Glutamatergic neuron (in vitro differentiated cells): ENCODE data around the gene NCBP2L. TPM values are rescaled to one million over a fixed set of nuclear protein-coding genes. Genes with fewer than 3 reads are reported as not detected.

Source experiments
- DNase-seq: peaks from one replicate; pipeline ENCODE4 v3.0.0; 2022
- H3K27ac Mint-ChIP-seq: one replicate; pipeline ENCODE4 v1.8.0; 2020; ENCODE audit warnings: mild to moderate bottlenecking, mixed read lengths, inconsistent platforms; ENCODE audit not compliant: unreplicated experiment
- H3K27me3 Mint-ChIP-seq: one replicate; pipeline ENCODE4 v1.8.0; 2020; ENCODE audit warnings: mild to moderate bottlenecking, moderate library complexity, mixed read lengths, inconsistent platforms; ENCODE audit not compliant: unreplicated experiment
- H3K36me3 Mint-ChIP-seq: one replicate; pipeline ENCODE4 v1.8.0; 2020; ENCODE audit warnings: mild to moderate bottlenecking, mixed read lengths, inconsistent platforms; ENCODE audit not compliant: unreplicated experiment
- H3K4me1 Mint-ChIP-seq: one replicate; pipeline ENCODE4 v1.8.0; 2020; ENCODE audit warnings: mild to moderate bottlenecking, low read depth, mixed read lengths, inconsistent platforms; ENCODE audit not compliant: unreplicated experiment
- H3K4me3 Mint-ChIP-seq: one replicate; pipeline ENCODE4 v1.8.0; 2020; ENCODE audit warnings: mild to moderate bottlenecking, mixed read lengths, inconsistent platforms; ENCODE audit not compliant: unreplicated experiment
- H3K9me3 Mint-ChIP-seq: one replicate; pipeline ENCODE4 v1.8.0; 2020; ENCODE audit warnings: mild to moderate bottlenecking, moderate library complexity, mixed read lengths, inconsistent platforms; ENCODE audit not compliant: unreplicated experiment
- CTCF ChIP-seq: fragments of 200-600 bp; sonication (generic); IDR thresholded peaks from one replicate; pipeline ENCODE4 v1.5.0; 2021; ENCODE audit not compliant: partially characterized antibody, unreplicated experiment
- total RNA-seq: library from RNA; stranded (reverse); fragmentation: NEBNext Ultra II Directional; extraction: Animal tissue kit (Norgen Biotek cat#: 25700); gene quantifications from one replicate; pipeline ENCODE4 v1.2.1, GENCODE V29; 2021; ENCODE audit not compliant: unreplicated experiment

The NCBP2L gene
- total RNA-seq, 1 donor from 2014 or later = not detected

GRCh38 chrX:107831071-107831730 is 53.7 kb downstream of the NCBP2L start:
- H3K27ac Mint-ChIP-seq = no peak overlapping the region
- H3K27me3 Mint-ChIP-seq = no peaks in the 10 kb centered on the region
- no peaks in the 10 kb centered on the region for H3K36me3 Mint-ChIP-seq
- no peak overlapping the region for H3K4me3 Mint-ChIP-seq
- H3K9me3 Mint-ChIP-seq = no peaks in the 10 kb centered on the region
- no peak for DNase-seq
- H3K4me1 Mint-ChIP-seq = peaks cover 6% of the 10 kb centered on the region
- no peak for TF ChIP-seq CTCF

- Mint-ChIP-seq H3K4me1 (no peaks in the 10 kb centered on the region), H3K27ac (no peak overlapping the region), H3K9me3 (peaks cover 2% of the 10 kb centered on the region)
Measured at GRCh38 chrX:107834275-107835201, 57.0 kb downstream of the NCBP2L start.

GRCh38 chrX:107836958-107837357 is 59.4 kb downstream of the NCBP2L start:
- Mint-ChIP-seq H3K36me3 (no peaks in the 10 kb centered on the region), H3K27me3 (peaks cover 2% of the 10 kb centered on the region), H3K9me3 (peaks cover 2% of the 10 kb centered on the region), H3K4me1 (no peaks in the 10 kb centered on the region), H3K4me3 (no peak overlapping the region), H3K27ac (no peak overlapping the region)
- DNase-seq = no peak
- no peak for TF ChIP-seq CTCF

More at GRCh38 chrX:107834275-107835201, 57.0 kb downstream of the NCBP2L start:
- no peaks in the 10 kb centered on the region for H3K27me3 Mint-ChIP-seq
- no peak for TF ChIP-seq CTCF
- H3K36me3 Mint-ChIP-seq = no peaks in the 10 kb centered on the region
- DNase-seq = no peak
- no peak overlapping the region for H3K4me3 Mint-ChIP-seq

- Mint-ChIP-seq H3K36me3 (no peaks in the 10 kb centered on the region), H3K4me3 (no peak overlapping the region), H3K9me3 (peaks cover 2% of the 10 kb centered on the region), H3K27me3 (peaks cover 2% of the 10 kb centered on the region), H3K27ac (no peak overlapping the region), H3K4me1 (no peaks in the 10 kb centered on the region)
- TF ChIP-seq CTCF = no peak
- no peak for DNase-seq
Measured at GRCh38 chrX:107840971-107841370, 63.4 kb downstream of the NCBP2L start.
